GM13976 (cell line): ENCODE results near the gene SCD.

Source experiments
- DNase-seq: peaks from one replicate; pipeline ENCODE4 v3.0.0; 2012; ENCODE audit warnings: low spot score
- CTCF ChIP-seq: IDR thresholded peaks from 2 replicates; pipeline ENCODE4 v1.5.1; 2012; ENCODE audit warnings: borderline replicate concordance, mild to moderate bottlenecking; ENCODE audit not compliant: insufficient read depth; ENCODE audit errors: extremely low read depth, missing control alignments, control extremely low read depth
- in situ Hi-C: fragments of 300-500 bp; cut with MboI; formaldehyde crosslinking; loops from one replicate; pipeline ENCODE4 v1.12.0; 2022; ENCODE audit warnings: low sequenced_read_pairs, mixed read lengths, inconsistent platforms; ENCODE audit not compliant: unreplicated experiment

SCD gene

GRCh38 chr10:100345570-100346330, 1.3 kb upstream of the SCD start:
- in situ Hi-C loops, result loop anchor here (10.0 kb wide), 1 partner anchor 169 kb away; the partner anchor contains the start of gene SEC31B
- DNase-seq, result no peak
- TF ChIP-seq CTCF, result no peak

- peak; percentile 84 for DNase-seq
- in situ Hi-C loops, result loop anchor here (10.0 kb wide), 1 partner anchor 168 kb away; the partner anchor contains the start of gene SEC31B
- TF ChIP-seq CTCF, result no peak
Observed at GRCh38 chr10:100346351-100346764, 675 bp upstream of the SCD start.

- no peak for TF ChIP-seq CTCF
Observed at GRCh38 chr10:100347568-100348195, 649 bp downstream of the SCD start.

GRCh38 chr10:100348389-100348927, 1.4 kb downstream of the SCD start:
- in situ Hi-C loops, result loop anchor here (10.0 kb wide), 1 partner anchor 166 kb away; the partner anchor contains the start of gene SEC31B
- no peak for DNase-seq
- no peak for TF ChIP-seq CTCF

More at GRCh38 chr10:100347568-100348195, 649 bp downstream of the SCD start:
- no peak for DNase-seq
- in situ Hi-C loops, result loop anchor here (10.0 kb wide), 1 partner anchor 167 kb away; the partner anchor contains the start of gene SEC31B

GRCh38 chr10:100349087-100349486, 2.1 kb downstream of the SCD start:
- no peak for DNase-seq
- in situ Hi-C loops, result loop anchor here (10.0 kb wide), 1 partner anchor 166 kb away; the partner anchor contains the start of gene SEC31B
- no peak for TF ChIP-seq CTCF

- DNase-seq, result no peak
- no peak for TF ChIP-seq CTCF
- in situ Hi-C loops, result loop anchor here (10.0 kb wide), 1 partner anchor 165 kb away; the partner anchor contains the start of gene SEC31B
Observed at GRCh38 chr10:100349672-100350071, 2.6 kb downstream of the SCD start.
